IMR-90 (cell line): ENCODE measurements around the gene ENTPD7. TPM values are rescaled to one million over a fixed set of nuclear protein-coding genes. Genes with fewer than 3 reads are reported as not detected.

Experiments
- ATAC-seq: fragments of 200-7000 bp; cut with Tn5 transposase; 2 replicates; pipeline ENCODE4 v1.9.1; 2020; ENCODE audit warnings: low read depth, mild to moderate bottlenecking, moderate library complexity
- BruUV-seq: library from RNA; stranded (reverse); fragments of 400-500 nt; replicated peaks from 2 replicates; lab custom pipeline; 2021; lab: Mats Ljungman, UMichigan
- CTCF ChIA-PET: fragments of 300-600 bp; formaldehyde crosslinking; extraction: SDS; loops from one replicate; lab custom pipeline; 2021; ENCODE audit warnings: antibody characterized with exemption; lab: Yijun Ruan, JAX
- POLR2A ChIA-PET: fragments of 300-600 bp; sonication (Branson Sonifier 250); formaldehyde crosslinking; loops from one replicate; lab custom pipeline; 2022; ENCODE audit warnings: antibody characterized with exemption; ENCODE audit not compliant: unreplicated experiment; lab: Charles Lee
- DNase-seq: peaks from one replicate; pipeline ENCODE4 v3.0.0; 2013
- H2AFZ ChIP-seq: replicated peaks from 2 replicates; pipeline ENCODE3; 2013; ENCODE audit warnings: low read length, mild to moderate bottlenecking; ENCODE audit not compliant: poor library complexity
- H2AK5ac ChIP-seq: 2 replicates; pipeline ENCODE4 v1.6.1; 2013; ENCODE audit warnings: low read depth, low read length, inconsistent platforms
- H2AK9ac ChIP-seq: replicated peaks from 2 replicates; pipeline ENCODE3; 2013; ENCODE audit warnings: mild to moderate bottlenecking, low read depth, low read length, moderate library complexity; ENCODE audit not compliant: poor library complexity
- H2BK120ac ChIP-seq: 2 replicates; pipeline ENCODE4 v1.6.1; 2013; ENCODE audit warnings: low read depth, low read length, inconsistent platforms
- H2BK15ac ChIP-seq: 3 replicates; pipeline ENCODE4 v1.6.1; 2013; ENCODE audit warnings: low read depth, low read length, inconsistent platforms
- H2BK20ac ChIP-seq: 2 replicates; pipeline ENCODE4 v1.6.1; 2013; ENCODE audit warnings: low read depth, mild to moderate bottlenecking, inconsistent platforms, low read length, moderate library complexity
- H2BK5ac ChIP-seq: 2 replicates; pipeline ENCODE4 v1.6.1; 2013; ENCODE audit warnings: mild to moderate bottlenecking, low read depth, low read length, inconsistent platforms; ENCODE audit not compliant: poor library complexity, severe bottlenecking
- H3K14ac ChIP-seq: replicated peaks from 2 replicates; pipeline ENCODE4 v1.6.1; 2013; ENCODE audit warnings: low read depth, low read length, inconsistent platforms
- H3K18ac ChIP-seq: 2 replicates; pipeline ENCODE4 v1.6.1; 2013; ENCODE audit warnings: low read depth, low read length, control low read depth
- H3K23ac ChIP-seq: 2 replicates; pipeline ENCODE4 v1.6.1; 2013; ENCODE audit warnings: low read depth, low read length, inconsistent platforms
- H3K27ac ChIP-seq: 2 replicates; pipeline ENCODE4 v1.5.1; 2013; ENCODE audit warnings: mild to moderate bottlenecking, control low read depth, low read length; ENCODE audit not compliant: insufficient read depth
- H3K27me3 ChIP-seq: 2 replicates; pipeline ENCODE4 v1.6.1; 2013; ENCODE audit warnings: low read length; ENCODE audit not compliant: control insufficient read depth, insufficient read depth
- H3K36me3 ChIP-seq: 2 replicates; pipeline ENCODE4 v1.6.1; 2013; ENCODE audit warnings: low read length, mixed read lengths; ENCODE audit not compliant: control insufficient read depth, insufficient read depth
- H3K4ac ChIP-seq: 2 replicates; pipeline ENCODE4 v1.6.1; 2013; ENCODE audit warnings: low read depth, low read length, inconsistent platforms
- H3K4me1 ChIP-seq: 2 replicates; pipeline ENCODE4 v1.6.1; 2013; ENCODE audit warnings: low read length, mixed read lengths; ENCODE audit not compliant: control insufficient read depth, insufficient read depth
- H3K4me2 ChIP-seq: 2 replicates; pipeline ENCODE4 v1.6.1; 2013; ENCODE audit warnings: low read depth, mild to moderate bottlenecking, control low read depth, low read length, moderate library complexity
- H3K4me3 ChIP-seq: 2 replicates; pipeline ENCODE4 v1.5.1; 2013; ENCODE audit warnings: low read depth, mild to moderate bottlenecking, control low read depth, low read length, moderate library complexity; ENCODE audit not compliant: insufficient read depth
- H3K56ac ChIP-seq: 2 replicates; pipeline ENCODE4 v1.6.1; 2013; ENCODE audit warnings: low read length, inconsistent platforms; ENCODE audit not compliant: insufficient read depth; ENCODE audit errors: extremely low read depth
- H3K79me1 ChIP-seq, 2 experiments: 2 replicates each; pipeline ENCODE4 v1.6.1; 2013; ENCODE audit warnings: low read length in 2 of 2, inconsistent platforms in 1 of 2, low read depth in 1 of 2
- H3K9ac ChIP-seq: 2 replicates; pipeline ENCODE4 v1.6.1; 2013; ENCODE audit warnings: low read depth, low read length, control low read depth
- H3K9me1 ChIP-seq: 2 replicates; pipeline ENCODE4 v1.6.1; 2013; ENCODE audit warnings: low read length, inconsistent platforms; ENCODE audit not compliant: insufficient read depth
- H3K9me3 ChIP-seq: 2 replicates; pipeline ENCODE4 v1.6.1; 2013; ENCODE audit warnings: low read length; ENCODE audit not compliant: control insufficient read depth, insufficient read depth
- H4K20me1 ChIP-seq: 2 replicates; pipeline ENCODE4 v1.6.1; 2013; ENCODE audit warnings: low read length, inconsistent platforms; ENCODE audit not compliant: insufficient read depth
- H4K5ac ChIP-seq: 2 replicates; pipeline ENCODE4 v1.6.1; 2013; ENCODE audit warnings: mild to moderate bottlenecking, low read depth, low read length, control low read depth
- H4K8ac ChIP-seq, 2 experiments: 2 replicates each; pipeline ENCODE4 v1.6.1; 2013; ENCODE audit warnings: low read depth in 2 of 2, low read length in 2 of 2, control low read depth in 1 of 2, inconsistent platforms in 1 of 2
- H4K91ac ChIP-seq: 2 replicates; pipeline ENCODE4 v1.6.1; 2013; ENCODE audit warnings: low read depth, low read length, inconsistent platforms; ENCODE audit not compliant: insufficient read depth
- BHLHE40 ChIP-seq: fragments of 150-350 bp; IDR thresholded peaks from 2 replicates; pipeline ENCODE4 v1.6.1; 2016; ENCODE audit warnings: mild to moderate bottlenecking, low read depth, low read length
- CEBPB ChIP-seq: IDR thresholded peaks from 2 replicates; pipeline ENCODE4 v1.6.1; 2012; ENCODE audit warnings: low read depth, low read length, improper control_type of control experiment
- CHD1 ChIP-seq: IDR thresholded peaks from 2 replicates; pipeline ENCODE4 v1.6.1; 2012; ENCODE audit warnings: low read depth, low read length, improper control_type of control experiment
- CTCF ChIP-seq: conservative IDR thresholded peaks from 2 replicates; pipeline ENCODE4 v1.5.1; 2012; ENCODE audit warnings: mild to moderate bottlenecking, low read depth, low read length, improper control_type of control experiment
- FOS ChIP-seq: fragments of 150-350 bp; IDR thresholded peaks from 2 replicates; pipeline ENCODE4 v1.6.1; 2016; ENCODE audit warnings: low read depth, low read length
- MAFK ChIP-seq: IDR thresholded peaks from 2 replicates; pipeline ENCODE4 v1.6.1; 2012; ENCODE audit warnings: low read depth, low read length, improper control_type of control experiment
- MAZ ChIP-seq: IDR thresholded peaks from 2 replicates; pipeline ENCODE4 v1.6.1; 2012; ENCODE audit warnings: low read depth, mild to moderate bottlenecking, low read length, improper control_type of control experiment, moderate library complexity, borderline replicate concordance
- MXI1 ChIP-seq: IDR thresholded peaks from 2 replicates; pipeline ENCODE4 v1.6.1; 2012; ENCODE audit warnings: low read depth, mild to moderate bottlenecking, low read length, moderate library complexity, borderline replicate concordance
- NFE2L2 ChIP-seq: fragments of 150-350 bp; IDR thresholded peaks from 2 replicates; pipeline ENCODE4 v1.6.1; 2016; ENCODE audit warnings: low read depth, mild to moderate bottlenecking, low read length
- POLR2A ChIP-seq: IDR thresholded peaks from 2 replicates; pipeline ENCODE4 v1.6.1; 2012; ENCODE audit warnings: mild to moderate bottlenecking, low read depth, low read length
- RAD21 ChIP-seq: IDR thresholded peaks from 2 replicates; pipeline ENCODE4 v1.6.1; 2012; ENCODE audit warnings: low read length, improper control_type of control experiment
- RCOR1 ChIP-seq: IDR thresholded peaks from 2 replicates; pipeline ENCODE4 v1.6.1; 2012; ENCODE audit warnings: mild to moderate bottlenecking, low read length, improper control_type of control experiment; ENCODE audit not compliant: insufficient replicate concordance
- RFX5 ChIP-seq: IDR thresholded peaks from 2 replicates; pipeline ENCODE4 v1.8.0; 2012; ENCODE audit warnings: low read depth, mild to moderate bottlenecking, low read length, moderate library complexity
- SMC3 ChIP-seq: fragments of 150-350 bp; IDR thresholded peaks from 2 replicates; pipeline ENCODE4 v1.6.1; 2016; ENCODE audit warnings: low read depth, mild to moderate bottlenecking, antibody characterized with exemption, low read length, moderate library complexity
- USF2 ChIP-seq: fragments of 150-350 bp; IDR thresholded peaks from 2 replicates; pipeline ENCODE4 v1.6.1; 2017; ENCODE audit warnings: mild to moderate bottlenecking, antibody characterized with exemption, low read length, low read depth
- WGBS, 2 experiments: methylation state at CpG; one replicate each; pipeline versions ENCODE4 v1.1.5 to v1.1.7; 2013; ENCODE audit warnings: missing lambda C conversion rate in 2 of 2; ENCODE audit not compliant: insufficient read length in 1 of 2; ENCODE audit errors: extremely low coverage in 2 of 2; 5-methylcytosine and 5-hydroxymethylcytosine counted together
- dilution Hi-C: fragments of 300-500 bp; cut with HindIII; formaldehyde crosslinking; loops from one replicate; pipeline ENCODE4 v1.14.3; 2018; ENCODE audit warnings: low sequenced_read_pairs; ENCODE audit not compliant: unreplicated experiment
- in situ Hi-C: fragments of 300-500 bp; cut with MboI; formaldehyde crosslinking; loops from 3 replicates; pipeline ENCODE4 v1.14.3; 2019; ENCODE audit warnings: low sequenced_read_pairs, inconsistent platforms, mixed read lengths
- intact Hi-C: fragments of 100-400 bp; cut with micrococcal nuclease; formaldehyde crosslinking; loops from 2 replicates; pipeline ENCODE4 v1.10.0; 2022
- polyA plus RNA-seq, 3 experiments: library from polyadenylated mRNA; depleted of rRNA; stranded (reverse); fragments of >200 nt; gene quantifications; 2 replicates each; pipeline ENCODE4 v1.2.3, GENCODE V29; 2012; ENCODE audit warnings: low replicate concordance in 1 of 3
- total RNA-seq: library from RNA; depleted of rRNA; stranded (reverse); fragments of >200 nt; gene quantifications from 2 replicates; pipeline ENCODE4 v1.2.3, GENCODE V29; 2012
- TF ChIP-seq, protein P1 (sequence below): fragments of 150-350 bp; IDR thresholded peaks from 2 replicates; pipeline ENCODE4 v1.6.1; 2016; ENCODE audit warnings: low read depth, mild to moderate bottlenecking, low read length, moderate library complexity, borderline replicate concordance

The ENTPD7 gene
- total and polyA plus RNA-seq, 2 of the 4 experiments (the other 2 are of a cell fraction) = 8.0 to 23.3 TPM

DNA sequence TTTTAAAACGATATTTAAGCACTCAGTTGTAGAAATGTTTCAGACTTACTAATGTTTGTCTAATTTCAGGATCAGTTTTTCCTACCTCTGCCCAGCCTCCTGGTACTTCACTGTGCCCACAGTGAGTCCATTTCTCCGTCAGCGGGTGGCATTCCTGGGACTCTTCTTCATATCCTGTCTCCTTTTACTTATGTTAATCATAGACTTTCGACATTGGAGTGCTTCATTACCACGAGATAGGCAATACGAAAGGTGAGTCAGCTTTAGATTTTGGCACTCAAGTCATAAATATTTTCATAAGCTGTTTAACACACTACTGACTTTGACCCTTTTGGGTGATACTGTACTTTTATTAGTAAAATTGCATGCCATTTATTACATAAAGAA is 2.1 kb downstream of the ENTPD7 start:
- Histone ChIP-seq H3K9me3 (no peaks in the 10 kb centered on the region), H4K8ac (no peak overlapping the region), H3K79me1 (peaks cover 20 to 45% of the 10 kb centered on the region in 2 experiments), H4K5ac (no peak overlapping the region), H3K4me3 (no peak overlapping the region), H4K20me1 (no peaks in the 10 kb centered on the region; the same call in 1 of the 2 replicates), H3K27ac (no peak overlapping the region), H3K4me1 (peaks cover 5% of the 10 kb centered on the region; the same call in 1 of the 2 replicates), H2AFZ (no peak overlapping the region), H3K27me3 (no peaks in the 10 kb centered on the region), H3K18ac (no peak overlapping the region), H2BK20ac (no peak overlapping the region), H3K23ac (peak overlapping the region; percentile 35; the same call in 1 of the 2 replicates), H4K91ac (no peak overlapping the region), H2BK15ac (no peak overlapping the region), H3K4ac (no peak overlapping the region), H2BK120ac (no peak overlapping the region), H2BK5ac (peak overlapping the region; percentile 81), H3K14ac (no peak overlapping the region), H2AK5ac (no peak overlapping the region), H3K36me3 (peaks cover 10% of the 10 kb centered on the region), H3K9me1 (peaks cover 13% of the 10 kb centered on the region), H3K9ac (no peak overlapping the region), H3K4me2 (peak overlapping the region; percentile 77), H2AK9ac (no peak overlapping the region), H3K56ac (no peak overlapping the region)
- DNase-seq (peak; percentile 93), ATAC-seq (peak; percentile 8)
- ChIA-PET POLR2A (no interaction called here), CTCF (interaction anchor here (1.4 kb wide), 1 partner anchor 31 kb away, joined by 3 read pairs; no protein-coding TSS in a partner anchor)
- intact Hi-C loops (loop anchor here (5.0 kb wide), 1 partner anchor 39 kb away; the partner anchor contains the start of gene SLC25A28), dilution Hi-C loops (no loop called here), in situ Hi-C loops (no loop called here)
- TF ChIP-seq NFE2L2 (peak; percentile 46; the same call in 1 of the 2 replicates), MXI1 (no peak), CHD1 (no peak), RAD21 (0 out of 2 replicates have a peak, but pooled peaks have one; percentile 5), CTCF (no peak), BHLHE40 (peak; percentile 50; the same call in 1 of the 2 replicates), MAFK (peak; percentile 58; the same call in 1 of the 2 replicates), SMC3 (no peak), MAZ (no peak), CEBPB (peak; percentile 87), USF2 (no peak), POLR2A (peak; percentile 84), RFX5 (no peak), RCOR1 (no peak), FOS (peak; percentile 87)
- TF ChIP-seq, protein P1, sequence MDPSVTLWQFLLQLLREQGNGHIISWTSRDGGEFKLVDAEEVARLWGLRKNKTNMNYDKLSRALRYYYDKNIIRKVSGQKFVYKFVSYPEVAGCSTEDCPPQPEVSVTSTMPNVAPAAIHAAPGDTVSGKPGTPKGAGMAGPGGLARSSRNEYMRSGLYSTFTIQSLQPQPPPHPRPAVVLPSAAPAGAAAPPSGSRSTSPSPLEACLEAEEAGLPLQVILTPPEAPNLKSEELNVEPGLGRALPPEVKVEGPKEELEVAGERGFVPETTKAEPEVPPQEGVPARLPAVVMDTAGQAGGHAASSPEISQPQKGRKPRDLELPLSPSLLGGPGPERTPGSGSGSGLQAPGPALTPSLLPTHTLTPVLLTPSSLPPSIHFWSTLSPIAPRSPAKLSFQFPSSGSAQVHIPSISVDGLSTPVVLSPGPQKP = no peak
- no TSS peak for BruUV-seq
- WGBS, 2 experiments = 0% methylated on average over 2 of the region's 6 CpGs; no CpG with 5 or more reads in 1 of the 2 experiments
